Prostate gland (tissue), 2 donors: ENCODE results near the gene SERINC4.

Experiments
- CTCF ChIP-seq, 4 experiments: fragments of 200-600 bp in 2 of 4; fragments of 450-650 bp in 2 of 4; sonication (generic) in 2 of 4; IDR thresholded peaks; 1 replicate in 3 of 4; 2 replicates in 1 of 4; pipeline ENCODE4 v1.5.1; 2016 to 2019; ENCODE audit warnings: antibody characterized with exemption in 4 of 4, mild to moderate bottlenecking in 2 of 4, moderate library complexity in 2 of 4
- POLR2A ChIP-seq: fragments of 450-650 bp; IDR thresholded peaks from one replicate; pipeline ENCODE4 v1.6.1; 2016; ENCODE audit warnings: antibody characterized with exemption, mild to moderate bottlenecking
- POLR2AphosphoS5 ChIP-seq: sonication (generic); formaldehyde crosslinking; IDR thresholded peaks from one replicate; pipeline ENCODE4 v1.6.1; 2017; ENCODE audit warnings: antibody characterized with exemption

- no peak for TF ChIP-seq CTCF (IDR thresholded peaks at IDR 0.05)
- TF ChIP-seq POLR2A, result no peak
- TF ChIP-seq POLR2AphosphoS5, result no peak
Observed at GRCh38 chr15:43794269-43795037, 5.6 kb downstream of the SERINC4 start.
